HL-60 (cell line): Measurements from ENCODE around the gene FOXP2.

Experiments
- DNase-seq, 2 experiments: peaks; one replicate each; pipeline ENCODE4 v3.0.0-alpha.2; 2010 to 2020; ENCODE audit warnings: low read depth in 1 of 2, low spot score in 1 of 2
- H3K27ac ChIP-seq: fragments of 250-450 bp; sonication (Bioruptor Pico); replicated peaks from 2 replicates; pipeline ENCODE4 v1.5.1; 2020; ENCODE audit warnings: mild to moderate bottlenecking, moderate library complexity
- H3K27me3 ChIP-seq: fragments of 250-450 bp; sonication (Bioruptor Pico); 2 replicates; pipeline ENCODE4 v1.5.1; 2021; ENCODE audit warnings: mild to moderate bottlenecking, moderate library complexity; ENCODE audit not compliant: insufficient read depth, poor library complexity, severe bottlenecking
- H3K4me3 ChIP-seq: replicated peaks from 2 replicates; pipeline ENCODE4 v1.5.1; 2011; ENCODE audit warnings: mild to moderate bottlenecking, control low read depth, low read length; ENCODE audit not compliant: insufficient read depth
- CTCF ChIP-seq: IDR thresholded peaks from one replicate; pipeline ENCODE4 v1.5.1; 2011; ENCODE audit warnings: low read length, control low read depth, inconsistent platforms; ENCODE audit not compliant: insufficient read depth
- GABPA ChIP-seq: IDR thresholded peaks from 2 replicates; pipeline ENCODE4 v1.6.1; 2012; ENCODE audit warnings: low read depth
- POLR2AphosphoS5 ChIP-seq: IDR thresholded peaks from 2 replicates; pipeline ENCODE4 v1.6.1; 2012; ENCODE audit warnings: low read depth
- SPI1 ChIP-seq: IDR thresholded peaks from 2 replicates; pipeline ENCODE4 v1.6.1; 2012; ENCODE audit warnings: low read depth, mild to moderate bottlenecking, borderline replicate concordance
- TF ChIP-seq, protein P1 (sequence below): IDR thresholded peaks from 2 replicates; pipeline ENCODE4 v1.6.1; 2012; ENCODE audit warnings: low read depth; ENCODE audit not compliant: insufficient replicate concordance

Gene FOXP2

GRCh38 chr7:114388021-114388420 lies 26.6 kb upstream of the FOXP2 start:
- TF ChIP-seq, protein P1, sequence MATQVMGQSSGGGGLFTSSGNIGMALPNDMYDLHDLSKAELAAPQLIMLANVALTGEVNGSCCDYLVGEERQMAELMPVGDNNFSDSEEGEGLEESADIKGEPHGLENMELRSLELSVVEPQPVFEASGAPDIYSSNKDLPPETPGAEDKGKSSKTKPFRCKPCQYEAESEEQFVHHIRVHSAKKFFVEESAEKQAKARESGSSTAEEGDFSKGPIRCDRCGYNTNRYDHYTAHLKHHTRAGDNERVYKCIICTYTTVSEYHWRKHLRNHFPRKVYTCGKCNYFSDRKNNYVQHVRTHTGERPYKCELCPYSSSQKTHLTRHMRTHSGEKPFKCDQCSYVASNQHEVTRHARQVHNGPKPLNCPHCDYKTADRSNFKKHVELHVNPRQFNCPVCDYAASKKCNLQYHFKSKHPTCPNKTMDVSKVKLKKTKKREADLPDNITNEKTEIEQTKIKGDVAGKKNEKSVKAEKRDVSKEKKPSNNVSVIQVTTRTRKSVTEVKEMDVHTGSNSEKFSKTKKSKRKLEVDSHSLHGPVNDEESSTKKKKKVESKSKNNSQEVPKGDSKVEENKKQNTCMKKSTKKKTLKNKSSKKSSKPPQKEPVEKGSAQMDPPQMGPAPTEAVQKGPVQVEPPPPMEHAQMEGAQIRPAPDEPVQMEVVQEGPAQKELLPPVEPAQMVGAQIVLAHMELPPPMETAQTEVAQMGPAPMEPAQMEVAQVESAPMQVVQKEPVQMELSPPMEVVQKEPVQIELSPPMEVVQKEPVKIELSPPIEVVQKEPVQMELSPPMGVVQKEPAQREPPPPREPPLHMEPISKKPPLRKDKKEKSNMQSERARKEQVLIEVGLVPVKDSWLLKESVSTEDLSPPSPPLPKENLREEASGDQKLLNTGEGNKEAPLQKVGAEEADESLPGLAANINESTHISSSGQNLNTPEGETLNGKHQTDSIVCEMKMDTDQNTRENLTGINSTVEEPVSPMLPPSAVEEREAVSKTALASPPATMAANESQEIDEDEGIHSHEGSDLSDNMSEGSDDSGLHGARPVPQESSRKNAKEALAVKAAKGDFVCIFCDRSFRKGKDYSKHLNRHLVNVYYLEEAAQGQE = no peak
- no peak for TF ChIP-seq GABPA
- TF ChIP-seq CTCF = no peak
- no peak for TF ChIP-seq POLR2AphosphoS5
- no peak for TF ChIP-seq SPI1
- no peak for DNase-seq

DNA sequence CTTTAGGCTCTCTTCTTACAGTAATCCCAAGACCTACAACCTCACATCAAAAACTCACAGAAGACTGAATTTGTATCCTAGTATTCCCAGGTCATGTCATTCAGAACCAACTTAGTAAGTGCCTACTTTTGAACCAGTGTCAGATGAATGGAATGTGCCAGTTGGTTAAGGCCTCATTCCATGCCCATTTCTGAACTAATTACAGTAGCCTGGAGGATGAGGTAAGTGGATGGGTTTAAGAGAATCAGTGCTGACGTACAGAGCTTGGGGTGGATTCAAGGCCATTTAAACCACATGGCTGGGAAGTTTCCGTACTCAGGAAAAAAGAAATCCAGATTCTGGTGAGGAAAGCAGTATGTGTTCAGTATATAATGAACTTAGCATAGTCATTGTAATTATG lies 21.9 kb upstream of the FOXP2 start:
- TF ChIP-seq POLR2AphosphoS5 (no peak), SPI1 (no peak), GABPA (no peak), CTCF (no peak)
- TF ChIP-seq, protein P1 = no peak
- no peak overlapping the region for H3K4me3 ChIP-seq
- H3K27me3 ChIP-seq = no peaks in the 10 kb centered on the region
- H3K27ac ChIP-seq = no peak overlapping the region
- DNase-seq = no peak

More at GRCh38 chr7:114388021-114388420, 26.6 kb upstream of the FOXP2 start:
- no peak overlapping the region for H3K27ac ChIP-seq
- H3K4me3 ChIP-seq = no peak overlapping the region
- no peaks in the 10 kb centered on the region for H3K27me3 ChIP-seq

DNA sequence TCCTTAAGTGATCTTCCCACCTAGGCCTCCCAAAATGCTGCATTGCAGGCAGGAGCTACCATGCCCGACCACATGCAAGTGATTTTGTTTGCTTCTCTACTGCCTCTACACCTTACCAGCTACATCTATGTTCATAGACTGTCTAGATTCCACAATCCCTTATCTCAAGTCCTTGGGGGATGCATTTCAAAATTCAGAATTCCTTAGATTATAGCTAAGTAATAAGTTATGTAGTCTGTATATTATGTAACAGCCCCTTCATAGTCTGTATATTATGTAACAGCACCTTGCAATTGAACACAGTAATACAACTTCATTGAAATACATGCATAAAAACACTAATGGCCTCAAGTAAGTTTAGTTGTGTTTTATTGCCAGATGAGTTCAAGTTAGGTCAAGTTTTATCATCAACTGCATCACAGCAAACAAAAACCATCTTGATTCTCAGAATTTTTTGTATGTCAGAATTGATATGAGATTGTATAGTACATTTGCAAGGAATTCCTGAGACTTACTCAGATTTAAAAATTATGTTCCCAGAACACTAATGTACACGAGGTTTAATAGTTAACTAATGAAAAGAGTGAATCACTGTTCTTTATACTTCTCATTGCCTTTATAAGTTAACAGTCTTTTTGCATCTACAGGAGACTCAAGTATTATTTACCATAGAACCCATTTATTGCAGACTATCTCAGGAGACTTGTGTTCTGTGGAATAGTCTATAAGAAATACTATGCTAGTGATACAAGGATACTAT lies 11.6 kb upstream of the FOXP2 start:
- DNase-seq = no peak
- Histone ChIP-seq H3K27me3 (no peaks in the 10 kb centered on the region), H3K4me3 (no peak overlapping the region), H3K27ac (no peak overlapping the region)
- TF ChIP-seq CTCF (no peak), SPI1 (no peak), POLR2AphosphoS5 (no peak), GABPA (no peak)
- TF ChIP-seq, protein P1 = no peak
